ENCODE data around the gene ZNF586.
"Not testable (repeated sequence)": the region's sequence is repeated elsewhere in the genome, so short reads cannot be mapped to it uniquely, and the experiment has no call there.

ZNF586 gene

GRCh38 chr19:57769345-57770131 lies at the start of gene ZNF586:
ZNF586 (plus strand) TSS chr19:57769676; CDS start chr19:57769843, 167 bp downstream.
- DNase-seq: peak; percentile 87

GRCh38 chr19:57719901-57720519 lies 49.5 kb upstream of the ZNF586 start:
- DNase-seq: no peak

GRCh38 chr19:57720878-57721277 lies 48.6 kb upstream of the ZNF586 start:
- DNase-seq: no peak

- DNase-seq: peak; percentile 3
Measured at GRCh38 chr19:57738320-57738719, 31.2 kb upstream of the ZNF586 start.

GRCh38 chr19:57738770-57739169 lies 30.7 kb upstream of the ZNF586 start:
- not testable (repeated sequence) for DNase-seq

- peak; percentile 88 for DNase-seq
Measured at GRCh38 chr19:57746580-57747471, 22.6 kb upstream of the ZNF586 start, which contains the start of gene ZNF776. ZNF776 (plus strand) TSS chr19:57746815; CDS start chr19:57747059, 244 bp downstream.

- DNase-seq: no peak
Measured at GRCh38 chr19:57747472-57747807, 22.0 kb upstream of the ZNF586 start.

GRCh38 chr19:57748029-57748428 lies 21.4 kb upstream of the ZNF586 start:
- no peak for DNase-seq

- DNase-seq: no peak
Measured at GRCh38 chr19:57754091-57754673, 15.3 kb upstream of the ZNF586 start.

GRCh38 chr19:57755031-57755430 lies 14.4 kb upstream of the ZNF586 start:
- no peak for DNase-seq

- DNase-seq: no peak
Measured at GRCh38 chr19:57757941-57758340, 11.5 kb upstream of the ZNF586 start.

- no peak for DNase-seq
Measured at GRCh38 chr19:57759096-57759495, 10.4 kb upstream of the ZNF586 start.

GRCh38 chr19:57771417-57771816 lies 1.9 kb downstream of the ZNF586 start:
- DNase-seq: no peak

- DNase-seq: no peak
Measured at GRCh38 chr19:57773488-57773887, 4.0 kb downstream of the ZNF586 start.

GRCh38 chr19:57776764-57777296 lies 7.4 kb downstream of the ZNF586 start:
- no peak for DNase-seq

GRCh38 chr19:57778336-57778735 lies 8.9 kb downstream of the ZNF586 start:
- DNase-seq: no peak

GRCh38 chr19:57779220-57779845 lies 9.9 kb downstream of the ZNF586 start:
- no peak for DNase-seq

- DNase-seq: no peak
Measured at GRCh38 chr19:57786286-57786685, 16.8 kb downstream of the ZNF586 start.

- no peak for DNase-seq
Measured at GRCh38 chr19:57786906-57787305, 17.4 kb downstream of the ZNF586 start.

- DNase-seq: no peak
Measured at GRCh38 chr19:57788114-57788692, 18.7 kb downstream of the ZNF586 start.

GRCh38 chr19:57789288-57789687 lies 19.8 kb downstream of the ZNF586 start:
- DNase-seq: no peak

GRCh38 chr19:57796580-57796979 lies 27.1 kb downstream of the ZNF586 start:
- DNase-seq: not testable (repeated sequence)

Measured in kidney glomerular epithelial cell (primary cell).